GM19099 (cell line): ENCODE measurements around the gene SH3RF3.

Experiments used
- POLR2A ChIP-seq: IDR thresholded peaks from 3 replicates; pipeline ENCODE4 v1.6.1; 2011; ENCODE audit warnings: low read depth; ENCODE audit not compliant: insufficient read length; ENCODE audit errors: extremely low read depth

Gene SH3RF3

DNA sequence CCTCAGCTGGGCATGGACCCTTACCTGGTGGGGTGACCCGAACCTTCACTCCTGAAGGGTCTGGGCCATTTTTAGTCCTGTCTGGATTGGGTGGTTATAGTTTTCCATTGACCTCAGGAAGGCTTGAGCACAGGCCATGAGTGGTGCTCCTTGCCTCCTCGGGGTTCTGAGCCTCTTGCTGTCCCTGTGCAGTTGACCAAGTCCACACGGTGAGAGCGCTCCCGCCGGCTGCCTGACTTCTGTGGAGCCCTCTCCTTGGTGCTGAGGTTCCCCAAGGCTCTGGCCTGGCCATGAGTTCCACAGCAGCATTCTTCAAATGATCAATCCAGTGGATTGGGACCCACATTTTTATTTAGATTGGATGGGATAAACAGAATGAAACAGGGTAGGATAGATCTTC, 325.3 kb downstream of the SH3RF3 start:
- TF ChIP-seq POLR2A: no peak

GRCh38 chr2:109454765-109455394, 325.9 kb downstream of the SH3RF3 start:
- no peak for TF ChIP-seq POLR2A

DNA sequence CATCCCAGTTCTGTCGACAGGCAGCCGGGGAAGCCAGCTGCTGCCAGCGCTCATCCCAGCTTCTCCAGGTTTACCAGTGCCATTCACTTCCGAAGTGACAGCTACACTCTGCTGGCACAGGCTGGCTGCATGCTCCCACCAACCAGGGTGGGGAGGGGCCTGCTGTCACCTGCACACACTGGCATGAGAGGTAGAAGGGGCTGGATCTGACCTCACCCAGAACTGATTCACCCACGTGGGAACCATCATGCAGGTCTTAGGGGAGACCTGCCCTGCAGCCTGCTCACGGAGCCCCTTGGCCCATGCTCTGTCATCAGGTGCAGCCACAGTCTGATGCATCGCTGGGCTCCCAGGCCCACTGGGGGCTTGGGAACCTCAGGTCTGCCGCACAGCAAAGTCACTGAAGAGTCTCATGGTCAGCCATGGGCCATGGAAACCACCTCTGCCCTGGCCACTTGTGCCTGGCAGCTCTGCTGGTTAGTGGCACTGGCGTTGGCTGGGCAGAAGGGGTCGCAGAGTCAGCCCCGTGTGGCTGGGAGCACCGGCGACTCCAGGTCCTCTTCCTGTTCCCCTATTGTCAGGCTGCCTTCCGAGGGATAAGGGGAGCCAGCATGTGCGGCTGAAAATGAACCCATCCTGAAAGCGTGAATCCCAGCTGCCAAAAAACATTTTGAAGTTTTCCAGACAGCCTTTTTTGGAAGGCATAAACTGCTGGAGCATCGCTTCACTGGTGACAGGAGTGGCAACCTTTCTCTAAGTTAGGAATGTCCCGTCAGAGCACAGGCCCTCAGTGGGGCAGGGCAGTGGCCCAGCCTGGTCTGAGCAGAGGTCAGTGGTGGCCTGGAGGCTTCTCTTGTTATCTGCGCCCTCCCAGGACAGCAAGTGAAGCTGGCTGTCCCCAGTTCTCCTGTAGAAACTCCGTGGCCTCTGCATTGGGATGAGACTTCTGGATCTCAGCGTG, 327.0 kb downstream of the SH3RF3 start:
- TF ChIP-seq POLR2A: no peak

GRCh38 chr2:109456776-109457175, 327.8 kb downstream of the SH3RF3 start:
- TF ChIP-seq POLR2A: no peak

GRCh38 chr2:109457366-109457765, 328.4 kb downstream of the SH3RF3 start:
- TF ChIP-seq POLR2A: no peak

DNA sequence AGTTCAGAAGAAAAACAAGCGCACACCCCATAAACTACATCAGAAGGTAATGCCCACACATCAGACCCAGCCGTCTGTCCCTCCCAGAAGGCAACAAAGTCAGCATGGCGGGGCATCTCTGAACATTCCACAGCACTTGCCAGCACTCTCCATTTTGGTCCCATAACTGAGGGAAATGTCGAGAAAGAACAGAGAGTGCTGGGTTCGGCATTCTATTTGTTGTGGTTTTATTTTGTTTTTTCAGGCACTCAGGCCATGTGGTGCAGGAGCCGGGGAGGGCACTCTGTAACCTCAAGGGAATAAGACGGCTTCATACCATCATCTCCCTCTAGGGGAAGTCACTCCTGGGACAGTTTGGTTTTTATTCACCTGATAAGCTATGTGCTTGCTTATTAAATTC, 328.8 kb downstream of the SH3RF3 start:
- TF ChIP-seq POLR2A: no peak

- no peak for TF ChIP-seq POLR2A
Measured at GRCh38 chr2:109458512-109458911, 329.5 kb downstream of the SH3RF3 start.

GRCh38 chr2:109459485-109459884, 330.5 kb downstream of the SH3RF3 start:
- TF ChIP-seq POLR2A: no peak

GRCh38 chr2:109460553-109461324, 331.7 kb downstream of the SH3RF3 start:
- TF ChIP-seq POLR2A: no peak

GRCh38 chr2:109463236-109463635, 334.2 kb downstream of the SH3RF3 start:
- no peak for TF ChIP-seq POLR2A

- no peak for TF ChIP-seq POLR2A
Measured at GRCh38 chr2:109463891-109464290, 334.9 kb downstream of the SH3RF3 start.

DNA sequence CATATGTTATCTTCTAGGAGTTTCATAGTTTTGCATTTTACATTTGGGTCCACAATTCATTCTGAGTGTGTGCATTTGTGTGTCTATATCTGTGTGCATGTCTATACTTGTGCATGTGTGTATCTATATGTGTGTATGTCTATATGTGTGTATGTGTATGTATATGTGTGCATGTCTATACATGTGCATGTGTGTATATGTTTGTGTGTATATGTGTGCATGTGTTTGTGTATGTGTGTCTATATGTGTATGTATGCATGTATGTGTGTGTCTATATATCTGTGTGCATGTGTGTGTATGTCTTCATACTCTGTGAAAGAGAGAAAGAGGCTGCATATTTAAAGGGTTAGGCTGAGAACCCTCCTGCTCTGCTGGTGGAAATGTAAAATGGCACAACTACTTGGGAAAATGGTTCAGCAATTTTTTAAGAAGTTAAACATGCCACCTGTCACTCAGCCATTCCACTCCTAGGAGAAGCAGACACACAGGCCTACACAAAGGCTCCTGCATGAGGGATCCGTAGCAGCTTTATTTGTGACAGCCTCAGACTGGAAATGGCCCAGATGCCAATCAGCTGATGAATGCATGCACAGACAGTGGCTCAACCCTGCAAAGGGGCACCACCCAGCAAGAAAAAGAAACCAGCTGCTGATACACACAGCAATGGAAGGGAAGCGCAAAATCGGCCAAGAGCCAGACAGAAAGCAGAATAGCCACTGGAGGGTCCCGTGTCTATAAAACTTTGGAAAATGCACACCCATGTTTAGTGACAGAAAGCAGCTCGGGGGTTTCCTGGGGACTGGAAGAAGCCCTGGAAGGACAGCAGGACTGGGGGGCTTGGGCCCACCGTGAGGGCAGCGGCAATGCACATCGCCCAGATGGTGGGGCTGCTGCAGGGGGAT, 337.9 kb downstream of the SH3RF3 start:
- TF ChIP-seq POLR2A: no peak

DNA sequence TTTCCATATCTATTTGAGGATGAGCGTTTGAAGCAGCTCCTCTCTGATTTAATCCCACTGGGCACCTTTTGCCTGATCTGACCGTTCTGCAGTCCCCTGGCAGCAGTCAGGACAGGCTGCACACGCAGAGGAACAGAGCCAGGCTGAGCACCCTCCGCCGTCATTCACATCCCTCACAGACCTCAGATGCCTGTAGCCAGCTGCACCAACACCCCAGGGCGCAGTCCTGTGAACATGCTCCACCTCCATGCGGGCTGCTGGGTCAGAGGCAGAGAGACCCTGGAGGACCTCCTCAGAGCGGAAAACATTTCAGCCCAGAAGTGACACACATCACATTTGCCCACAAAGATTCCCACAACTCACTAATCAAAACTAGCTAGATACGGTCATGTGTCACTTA, 338.7 kb downstream of the SH3RF3 start:
- TF ChIP-seq POLR2A: no peak

GRCh38 chr2:109468893-109469292, 339.9 kb downstream of the SH3RF3 start:
- TF ChIP-seq POLR2A: no peak
